Endodermal cell (in vitro differentiated cells): ENCODE results near the gene SFSWAP. TPM values are rescaled to one million over a fixed set of nuclear protein-coding genes. Genes with fewer than 3 reads are reported as not detected.

Source experiments
- DNase-seq: peaks from one replicate; pipeline ENCODE4 v3.0.0-alpha.2; 2017
- H3K27ac ChIP-seq: 2 replicates; pipeline ENCODE4 v1.5.1; 2013; ENCODE audit warnings: mild to moderate bottlenecking, low read depth, low read length, moderate library complexity
- H3K27me3 ChIP-seq: 2 replicates; pipeline ENCODE4 v1.6.1; 2013; ENCODE audit warnings: mild to moderate bottlenecking, low read length, moderate library complexity; ENCODE audit not compliant: insufficient read depth, control insufficient read depth, poor library complexity, severe bottlenecking
- H3K36me3 ChIP-seq: 2 replicates; pipeline ENCODE4 v1.7.0; 2013; ENCODE audit warnings: mild to moderate bottlenecking, low read length, moderate library complexity; ENCODE audit not compliant: control insufficient read depth, insufficient read depth
- H3K4me1 ChIP-seq: one replicate; pipeline ENCODE4 v1.7.0; 2013; ENCODE audit warnings: low read length; ENCODE audit not compliant: control insufficient read depth, insufficient read depth
- H3K4me3 ChIP-seq: 2 replicates; pipeline ENCODE4 v1.5.1; 2013; ENCODE audit warnings: mild to moderate bottlenecking, low read length, moderate library complexity
- H3K9ac ChIP-seq: 2 replicates; pipeline ENCODE4 v1.6.1; 2013; ENCODE audit warnings: mild to moderate bottlenecking, low read length, moderate library complexity; ENCODE audit not compliant: poor library complexity, severe bottlenecking; ENCODE audit errors: extremely low read depth
- H3K9me3 ChIP-seq: 2 replicates; pipeline ENCODE4 v1.6.1; 2013; ENCODE audit warnings: mild to moderate bottlenecking, low read length, moderate library complexity; ENCODE audit not compliant: control insufficient read depth
- H3K27ac Mint-ChIP-seq: 2 replicates; pipeline ENCODE4 v1.8.0; 2020; ENCODE audit warnings: mixed read lengths
- H3K27me3 Mint-ChIP-seq: 2 replicates; pipeline ENCODE4 v1.8.0; 2021; ENCODE audit warnings: mild to moderate bottlenecking, mixed read lengths; ENCODE audit not compliant: insufficient read depth
- H3K36me3 Mint-ChIP-seq: 2 replicates; pipeline ENCODE4 v1.8.0; 2020; ENCODE audit warnings: low read depth, mixed read lengths
- H3K4me1 Mint-ChIP-seq: 2 replicates; pipeline ENCODE4 v1.8.0; 2020; ENCODE audit warnings: mixed read lengths
- H3K4me3 Mint-ChIP-seq: 2 replicates; pipeline ENCODE4 v1.8.0; 2020; ENCODE audit warnings: mild to moderate bottlenecking, moderate library complexity, mixed read lengths
- H3K9me3 Mint-ChIP-seq: 2 replicates; pipeline ENCODE4 v1.8.0; 2020; ENCODE audit warnings: mild to moderate bottlenecking, mixed read lengths
- CTCF ChIP-seq: fragments of 200-600 bp; sonication (generic); conservative IDR thresholded peaks from 2 replicates; pipeline ENCODE4 v1.5.0; 2021; ENCODE audit warnings: antibody characterized with exemption, mild to moderate bottlenecking
- WGBS, 2 experiments: methylation state at CpG; one replicate each; pipeline versions ENCODE4 v1.1.5 to v1.1.7; 2013; ENCODE audit warnings: missing lambda C conversion rate in 2 of 2, mixed read lengths in 1 of 2; ENCODE audit not compliant: insufficient coverage in 1 of 2, insufficient read length in 1 of 2; 5-methylcytosine and 5-hydroxymethylcytosine counted together
- total RNA-seq, 2 donors: library from RNA; stranded (reverse); fragmentation: NEBNext Ultra II Directional in 1 of 2; extraction: Animal tissue kit (Norgen Biotek cat#: 25700) in 1 of 2; gene quantifications; 2 replicates in 1 of 2; 3 replicates in 1 of 2; pipeline ENCODE4 v1.2.1, GENCODE V29; 2021

SFSWAP gene
- total RNA-seq, 2 donors from 2014 or later, result 50.0 to 52.3 TPM

GRCh38 chr12:131725503-131725902 is 14.6 kb downstream of the SFSWAP start:
- H3K9ac ChIP-seq, result no peak overlapping the region
- no peak overlapping the region for H3K27ac ChIP-seq
- H3K27ac Mint-ChIP-seq, result peak overlapping the region; percentile 76
- H3K27me3 Mint-ChIP-seq, result no peaks in the 10 kb centered on the region
- peaks cover 14% of the 10 kb centered on the region for H3K4me1 ChIP-seq
- peaks cover 98% of the 10 kb centered on the region for H3K36me3 ChIP-seq
- DNase-seq, result no peak
- H3K27me3 ChIP-seq, result no peaks in the 10 kb centered on the region
- no peak overlapping the region for H3K4me3 Mint-ChIP-seq
- H3K9me3 Mint-ChIP-seq, result no peaks in the 10 kb centered on the region
- H3K9me3 ChIP-seq, result no peaks in the 10 kb centered on the region
- H3K36me3 Mint-ChIP-seq, result peaks cover 80% of the 10 kb centered on the region
- H3K4me1 Mint-ChIP-seq, result peaks cover 42% of the 10 kb centered on the region
- WGBS, 2 experiments, result 95 to 97% methylated on average over 5 to 10 of the region's 11 CpGs
- no peak for TF ChIP-seq CTCF
- no peak overlapping the region for H3K4me3 ChIP-seq

GRCh38 chr12:131728720-131729119 is 17.8 kb downstream of the SFSWAP start:
- Histone ChIP-seq H3K27me3 (no peaks in the 10 kb centered on the region), H3K27ac (no peak overlapping the region), H3K4me3 (no peak overlapping the region), H3K36me3 (peaks cover 96% of the 10 kb centered on the region), H3K4me1 (peaks cover 6% of the 10 kb centered on the region), H3K9ac (no peak overlapping the region), H3K9me3 (no peaks in the 10 kb centered on the region)
- H3K4me1 Mint-ChIP-seq, result peaks cover 31% of the 10 kb centered on the region
- no peaks in the 10 kb centered on the region for H3K9me3 Mint-ChIP-seq
- WGBS, 2 experiments, result 89 to 97% methylated on average over 6 to 8 of the region's 8 CpGs
- no peaks in the 10 kb centered on the region for H3K27me3 Mint-ChIP-seq
- TF ChIP-seq CTCF, result no peak
- no peak for DNase-seq
- peaks cover 87% of the 10 kb centered on the region for H3K36me3 Mint-ChIP-seq
- H3K27ac Mint-ChIP-seq, result peak overlapping the region; percentile 58
- H3K4me3 Mint-ChIP-seq, result no peak overlapping the region

- no peaks in the 10 kb centered on the region for H3K9me3 ChIP-seq
- Mint-ChIP-seq H3K4me3 (no peak overlapping the region), H3K27me3 (no peaks in the 10 kb centered on the region), H3K9me3 (no peaks in the 10 kb centered on the region), H3K27ac (peak overlapping the region; percentile 58), H3K4me1 (peaks cover 24% of the 10 kb centered on the region), H3K36me3 (peaks cover 91% of the 10 kb centered on the region)
- H3K4me1 ChIP-seq, result peaks cover 4% of the 10 kb centered on the region
- no peak overlapping the region for H3K27ac ChIP-seq
- WGBS, 2 experiments, result 44 to 51% methylated on average over 7 to 9 of the region's 9 CpGs
- peak; percentile 66 for DNase-seq
- TF ChIP-seq CTCF, result no peak
- H3K36me3 ChIP-seq, result peaks cover 96% of the 10 kb centered on the region
- H3K9ac ChIP-seq, result no peak overlapping the region
- no peaks in the 10 kb centered on the region for H3K27me3 ChIP-seq
- no peak overlapping the region for H3K4me3 ChIP-seq
These were observed 18.5 kb downstream of the SFSWAP start for GRCh38 chr12:131729254-131729955.
